GM12801 (cell line): ENCODE measurements around the gene TTC8.

Experiments used
- CTCF ChIP-seq: IDR thresholded peaks from one replicate; pipeline ENCODE4 v1.5.1; 2011; ENCODE audit warnings: control low read depth; ENCODE audit not compliant: insufficient read length; ENCODE audit errors: extremely low read depth

The TTC8 gene

GRCh38 chr14:88856786-88857366, 32.4 kb downstream of the TTC8 start:
- TF ChIP-seq CTCF = no peak

GRCh38 chr14:88863167-88863566, 38.7 kb downstream of the TTC8 start:
- TF ChIP-seq CTCF = no peak

GRCh38 chr14:88864198-88864597, 39.7 kb downstream of the TTC8 start:
- no peak for TF ChIP-seq CTCF

- no peak for TF ChIP-seq CTCF
Measured at GRCh38 chr14:88866305-88866704, 41.9 kb downstream of the TTC8 start.

GRCh38 chr14:88868558-88869159, 44.2 kb downstream of the TTC8 start:
- no peak for TF ChIP-seq CTCF

GRCh38 chr14:88870777-88871176, 46.3 kb downstream of the TTC8 start:
- TF ChIP-seq CTCF = no peak

- TF ChIP-seq CTCF = no peak
Measured at GRCh38 chr14:88871429-88871828, 47.0 kb downstream of the TTC8 start.
